Cardiac muscle cell (in vitro differentiated cells and primary cell): ENCODE measurements around the gene ENTPD6. TPM values are rescaled to one million over a fixed set of nuclear protein-coding genes. Genes with fewer than 3 reads are reported as not detected.

Source experiments
- DNase-seq, 2 donors: peaks; one replicate each; pipeline versions ENCODE4 v3.0.0 to v3.0.0-alpha.2; 2010 to 2017; ENCODE audit warnings: low read depth in 1 of 2, low spot score in 1 of 2
- H3K27ac ChIP-seq: fragments of 200-600 bp; sonication (generic); 2 replicates; pipeline ENCODE4 v1.5.1; 2016
- H3K27me3 ChIP-seq: fragments of 200-600 bp; sonication (generic); 2 replicates; pipeline ENCODE4 v1.6.0; 2016; ENCODE audit warnings: control low read depth
- H3K36me3 ChIP-seq: fragments of 200-600 bp; sonication (generic); 2 replicates; pipeline ENCODE4 v1.5.1; 2016; ENCODE audit warnings: control low read depth
- H3K4me1 ChIP-seq: fragments of 200-600 bp; sonication (generic); 2 replicates; pipeline ENCODE4 v1.8.1; 2017; ENCODE audit warnings: low read depth, mild to moderate bottlenecking, mixed run types
- H3K4me3 ChIP-seq: fragments of 200-600 bp; sonication (generic); 2 replicates; pipeline ENCODE4 v1.5.1; 2016; ENCODE audit warnings: mild to moderate bottlenecking
- H3K9me3 ChIP-seq: fragments of 200-600 bp; sonication (generic); 2 replicates; pipeline ENCODE4 v1.5.1; 2017; ENCODE audit warnings: low read depth, mild to moderate bottlenecking, control low read depth
- CTCF ChIP-seq: IDR thresholded peaks from 2 replicates; pipeline ENCODE4 v1.5.1; 2012; ENCODE audit warnings: low read depth, mild to moderate bottlenecking, low read length
- polyA plus RNA-seq: library from polyadenylated mRNA; unstranded; fragments of >200 nt; fragmentation: Nextera tagmentation; extraction: Ambion mirVana; gene quantifications from 2 replicates; pipeline ENCODE4 v1.2.1, GENCODE V29; 2016
- total RNA-seq: library from RNA; depleted of rRNA; stranded (reverse); fragments of >200 nt; gene quantifications from 2 replicates; pipeline ENCODE4 v1.2.3, GENCODE V29; 2016

Gene ENTPD6
- total and polyA plus RNA-seq, 2 experiments from 2014 or later = 95.7 to 107 TPM

GRCh38 chr20:25220021-25220730 lies 24.7 kb downstream of the ENTPD6 start:
- H3K4me1 ChIP-seq = peaks cover 12% of the 10 kb centered on the region
- peak; percentile 29 for TF ChIP-seq CTCF
- H3K4me3 ChIP-seq = no peak overlapping the region
- DNase-seq = peak; percentile 13 to 34
- no peaks in the 10 kb centered on the region for H3K9me3 ChIP-seq
- H3K27me3 ChIP-seq = no peaks in the 10 kb centered on the region
- no peak overlapping the region for H3K27ac ChIP-seq
- H3K36me3 ChIP-seq = peaks cover 14% of the 10 kb centered on the region

- TF ChIP-seq CTCF = no peak
These were observed 25.5 kb downstream of the ENTPD6 start for GRCh38 chr20:25220810-25221591.

GRCh38 chr20:25221592-25222460 lies 26.3 kb downstream of the ENTPD6 start:
- peaks cover 5% of the 10 kb centered on the region for H3K36me3 ChIP-seq
- peaks cover 17% of the 10 kb centered on the region for H3K4me1 ChIP-seq
- no peaks in the 10 kb centered on the region for H3K9me3 ChIP-seq
- H3K27me3 ChIP-seq = no peaks in the 10 kb centered on the region
- H3K4me3 ChIP-seq = no peak overlapping the region
- DNase-seq = no peak
- H3K27ac ChIP-seq = peak overlapping the region; percentile 9
- TF ChIP-seq CTCF = no peak

More at GRCh38 chr20:25220810-25221591, 25.5 kb downstream of the ENTPD6 start:
- Histone ChIP-seq H3K36me3 (peaks cover 8% of the 10 kb centered on the region), H3K4me1 (peaks cover 12% of the 10 kb centered on the region), H3K9me3 (no peaks in the 10 kb centered on the region), H3K27me3 (no peaks in the 10 kb centered on the region), H3K4me3 (no peak overlapping the region), H3K27ac (peak overlapping the region; percentile 9)
- no peak for DNase-seq

GRCh38 chr20:25222461-25223178 lies 27.1 kb downstream of the ENTPD6 start:
- DNase-seq = no peak

More at GRCh38 chr20:25222461-25223178, 27.1 kb downstream of the ENTPD6 start:
- Histone ChIP-seq H3K36me3 (no peaks in the 10 kb centered on the region), H3K27ac (peak overlapping the region; percentile 70), H3K4me1 (peaks cover 23% of the 10 kb centered on the region), H3K9me3 (no peaks in the 10 kb centered on the region), H3K27me3 (no peaks in the 10 kb centered on the region), H3K4me3 (no peak overlapping the region)
- TF ChIP-seq CTCF = no peak
